Measurements from ENCODE around the gene ATG16L2.

DNA sequence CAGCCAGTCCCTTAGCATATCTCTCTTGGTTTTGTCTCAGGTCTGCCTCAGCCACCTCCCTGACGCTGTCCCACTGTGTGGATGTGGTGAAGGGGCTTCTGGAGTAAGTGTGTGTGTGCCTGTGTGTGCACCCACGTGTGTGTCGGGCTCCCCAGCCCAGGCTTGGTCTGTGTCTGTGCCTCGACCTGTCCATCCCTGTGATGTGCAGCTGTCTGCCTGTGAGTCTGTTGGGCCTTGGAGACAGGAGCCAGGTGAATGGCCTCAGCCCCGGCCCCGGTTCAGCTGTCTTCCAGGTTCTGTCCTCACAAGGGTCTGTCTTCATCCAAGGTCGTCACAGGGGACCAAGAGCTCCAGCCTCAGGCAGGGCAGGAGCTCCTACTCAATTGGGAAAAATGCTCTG, 9.8 kb downstream of the ATG16L2 start:
- TF ChIP-seq, protein P1, sequence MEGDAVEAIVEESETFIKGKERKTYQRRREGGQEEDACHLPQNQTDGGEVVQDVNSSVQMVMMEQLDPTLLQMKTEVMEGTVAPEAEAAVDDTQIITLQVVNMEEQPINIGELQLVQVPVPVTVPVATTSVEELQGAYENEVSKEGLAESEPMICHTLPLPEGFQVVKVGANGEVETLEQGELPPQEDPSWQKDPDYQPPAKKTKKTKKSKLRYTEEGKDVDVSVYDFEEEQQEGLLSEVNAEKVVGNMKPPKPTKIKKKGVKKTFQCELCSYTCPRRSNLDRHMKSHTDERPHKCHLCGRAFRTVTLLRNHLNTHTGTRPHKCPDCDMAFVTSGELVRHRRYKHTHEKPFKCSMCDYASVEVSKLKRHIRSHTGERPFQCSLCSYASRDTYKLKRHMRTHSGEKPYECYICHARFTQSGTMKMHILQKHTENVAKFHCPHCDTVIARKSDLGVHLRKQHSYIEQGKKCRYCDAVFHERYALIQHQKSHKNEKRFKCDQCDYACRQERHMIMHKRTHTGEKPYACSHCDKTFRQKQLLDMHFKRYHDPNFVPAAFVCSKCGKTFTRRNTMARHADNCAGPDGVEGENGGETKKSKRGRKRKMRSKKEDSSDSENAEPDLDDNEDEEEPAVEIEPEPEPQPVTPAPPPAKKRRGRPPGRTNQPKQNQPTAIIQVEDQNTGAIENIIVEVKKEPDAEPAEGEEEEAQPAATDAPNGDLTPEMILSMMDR (IDR thresholded peaks at IDR 0.05; ENCODE audit: low read length), result no peak
- no peak for TF ChIP-seq EZH2 (IDR thresholded peaks at IDR 0.05; ENCODE audit: borderline replicate concordance, low read length)

Data from OCI-LY1 (cell line).